Panc1 (cell line): Measurements from ENCODE around the gene SQOR.

Experiments used
- CTCF ChIP-seq: fragments of 450-650 bp; IDR thresholded peaks from 2 replicates; pipeline ENCODE4 v1.5.1; 2017; ENCODE audit warnings: mild to moderate bottlenecking
- POLR2AphosphoS5 ChIP-seq: IDR thresholded peaks from 2 replicates; pipeline ENCODE4 v1.6.1; 2012; ENCODE audit warnings: mild to moderate bottlenecking, low read depth, low read length, moderate library complexity

- TF ChIP-seq CTCF, result peak; percentile 32
- no peak for TF ChIP-seq POLR2AphosphoS5
These were observed 31.5 kb downstream of the SQOR start for GRCh38 chr15:45666119-45666875.
